ENCODE results near the gene RSPRY1.
"Not testable (repeated sequence)": the region's sequence is repeated elsewhere in the genome, so short reads cannot be mapped to it uniquely, and the experiment has no call there.

GRCh38 chr16:57267343-57267742, 81.2 kb downstream of the RSPRY1 start:
- TF ChIP-seq CTCF, POLR2A, EP300 (IDR thresholded peaks at IDR 0.05): not testable (repeated sequence)

All from tibial nerve (tissue), 4 donors.